Measurements from ENCODE around the gene NKAPD1. TPM values are rescaled to one million over a fixed set of nuclear protein-coding genes. Genes with fewer than 3 reads are reported as not detected.

Gene NKAPD1
- total and polyA plus RNA-seq, 2 experiments from 2014 or later = 26.1 to 39.4 TPM

GRCh38 chr11:112096194-112096593, 22.1 kb downstream of the NKAPD1 start:
- no peaks in the 10 kb centered on the region for H3K27me3 ChIP-seq (replicated peaks; ENCODE audit: insufficient read depth)
- H3K79me2 ChIP-seq (ENCODE audit: insufficient read depth) = no peaks in the 10 kb centered on the region
- H3K9ac ChIP-seq = no peak overlapping the region
- no peaks in the 10 kb centered on the region for H3K9me2 ChIP-seq (ENCODE audit: insufficient read depth)
- no peaks in the 10 kb centered on the region; the same call in 1 of the 2 replicates for H4K20me1 ChIP-seq (ENCODE audit: insufficient read depth)
- no peak overlapping the region for H3K27ac ChIP-seq
- in situ Hi-C loops (cut with MboI) = no loop called here
- peaks cover 28% of the 10 kb centered on the region; the same call in 1 of the 2 replicates for H3K36me3 ChIP-seq (ENCODE audit: low read depth)
- no peaks in the 10 kb centered on the region for H3K9me3 ChIP-seq (ENCODE audit: low read depth)
- TF ChIP-seq EZH2phosphoT487 (IDR thresholded peaks at IDR 0.05; ENCODE audit: insufficient read depth, low read depth) (no peak), EZH2 (IDR thresholded peaks at IDR 0.05; ENCODE audit: insufficient read depth, poor library complexity, severe bottlenecking) (no peak)
- DNase-seq = no peak
- no peaks in the 10 kb centered on the region for H3K4me1 ChIP-seq (ENCODE audit: insufficient read depth)
- H2AFZ ChIP-seq = no peak overlapping the region
- no peak overlapping the region for H3K4me2 ChIP-seq (ENCODE audit: unreplicated experiment)
- H3F3A ChIP-seq (ENCODE audit: insufficient read depth) = no peaks in the 10 kb centered on the region
- H3K4me3 ChIP-seq = no peak overlapping the region

- Histone ChIP-seq H4K20me1 (ENCODE audit: insufficient read depth) (no peaks in the 10 kb centered on the region; the same call in 1 of the 2 replicates), H3K4me2 (ENCODE audit: unreplicated experiment) (no peak overlapping the region), H2AFZ (no peak overlapping the region), H3F3A (ENCODE audit: insufficient read depth) (no peaks in the 10 kb centered on the region), H3K9ac (no peak overlapping the region), H3K27me3 (replicated peaks; ENCODE audit: insufficient read depth) (no peaks in the 10 kb centered on the region), H3K36me3 (ENCODE audit: low read depth) (peaks cover 15% of the 10 kb centered on the region; the same call in 1 of the 2 replicates), H3K9me2 (ENCODE audit: insufficient read depth) (no peaks in the 10 kb centered on the region), H3K9me3 (ENCODE audit: low read depth) (no peaks in the 10 kb centered on the region), H3K4me3 (no peak overlapping the region), H3K4me1 (ENCODE audit: insufficient read depth) (no peaks in the 10 kb centered on the region), H3K27ac (no peak overlapping the region), H3K79me2 (ENCODE audit: insufficient read depth) (no peaks in the 10 kb centered on the region)
- TF ChIP-seq EZH2phosphoT487 (IDR thresholded peaks at IDR 0.05; ENCODE audit: insufficient read depth, low read depth) (no peak), EZH2 (IDR thresholded peaks at IDR 0.05; ENCODE audit: insufficient read depth, poor library complexity, severe bottlenecking) (no peak)
- WGBS, 2 experiments (ENCODE audit: low coverage in 1 of 2, low lambda C conversion rate in 2 of 2, missing lambda C conversion rate in 2 of 2) = 92 to 94% methylated on average over 11 of the region's 11 CpGs
- no peak for DNase-seq
- in situ Hi-C loops (cut with MboI) = no loop called here
Observed at GRCh38 chr11:112097734-112098528, 23.8 kb downstream of the NKAPD1 start.

- in situ Hi-C loops (cut with MboI) = no loop called here
- H3K36me3 ChIP-seq (ENCODE audit: low read depth) = no peaks in the 10 kb centered on the region
- no peak overlapping the region for H2AFZ ChIP-seq
- H3K9me2 ChIP-seq (ENCODE audit: insufficient read depth) = no peaks in the 10 kb centered on the region
- no peaks in the 10 kb centered on the region for H3K9me3 ChIP-seq (ENCODE audit: low read depth)
- no peak overlapping the region for H3K9ac ChIP-seq
- no peaks in the 10 kb centered on the region for H3K27me3 ChIP-seq (replicated peaks; ENCODE audit: insufficient read depth)
- no peak for DNase-seq
- WGBS, 2 experiments (ENCODE audit: low coverage in 1 of 2, low lambda C conversion rate in 2 of 2, missing lambda C conversion rate in 2 of 2) = 49 to 51% methylated on average over 2 of the region's 2 CpGs
- TF ChIP-seq EZH2phosphoT487 (IDR thresholded peaks at IDR 0.05; ENCODE audit: insufficient read depth, low read depth) = no peak
- no peak for TF ChIP-seq EZH2 (IDR thresholded peaks at IDR 0.05; ENCODE audit: insufficient read depth, poor library complexity, severe bottlenecking)
- no peaks in the 10 kb centered on the region for H3K79me2 ChIP-seq (ENCODE audit: insufficient read depth)
- no peak overlapping the region for H3K4me2 ChIP-seq (ENCODE audit: unreplicated experiment)
- H3K4me3 ChIP-seq = no peak overlapping the region
- H4K20me1 ChIP-seq (ENCODE audit: insufficient read depth) = no peaks in the 10 kb centered on the region; the same call in 1 of the 2 replicates
- H3K4me1 ChIP-seq (ENCODE audit: insufficient read depth) = no peaks in the 10 kb centered on the region
- H3F3A ChIP-seq (ENCODE audit: insufficient read depth) = no peaks in the 10 kb centered on the region
- no peak overlapping the region for H3K27ac ChIP-seq
Observed at GRCh38 chr11:112100462-112100861, 26.4 kb downstream of the NKAPD1 start.

GRCh38 chr11:112103446-112103845, 29.3 kb downstream of the NKAPD1 start:
- Histone ChIP-seq H3K36me3 (ENCODE audit: low read depth) (no peaks in the 10 kb centered on the region), H3F3A (ENCODE audit: insufficient read depth) (no peaks in the 10 kb centered on the region), H3K4me1 (ENCODE audit: insufficient read depth) (no peaks in the 10 kb centered on the region), H4K20me1 (ENCODE audit: insufficient read depth) (no peaks in the 10 kb centered on the region), H3K4me2 (ENCODE audit: unreplicated experiment) (no peak overlapping the region), H3K9me3 (ENCODE audit: low read depth) (no peaks in the 10 kb centered on the region), H3K79me2 (ENCODE audit: insufficient read depth) (no peaks in the 10 kb centered on the region), H3K27ac (no peak overlapping the region), H2AFZ (no peak overlapping the region), H3K9me2 (ENCODE audit: insufficient read depth) (no peaks in the 10 kb centered on the region), H3K4me3 (no peak overlapping the region), H3K9ac (no peak overlapping the region), H3K27me3 (replicated peaks; ENCODE audit: insufficient read depth) (no peaks in the 10 kb centered on the region)
- no peak for DNase-seq
- 83 to 84% methylated on average over 6 of the region's 6 CpGs for WGBS, 2 experiments (ENCODE audit: low coverage in 1 of 2, low lambda C conversion rate in 2 of 2, missing lambda C conversion rate in 2 of 2)
- TF ChIP-seq EZH2phosphoT487 (IDR thresholded peaks at IDR 0.05; ENCODE audit: insufficient read depth, low read depth) = no peak
- no peak for TF ChIP-seq EZH2 (IDR thresholded peaks at IDR 0.05; ENCODE audit: insufficient read depth, poor library complexity, severe bottlenecking)
- in situ Hi-C loops (cut with MboI) = no loop called here
